Lower leg skin (tissue), 4 donors: ENCODE data around the gene DPH2. TPM values are rescaled to one million over a fixed set of nuclear protein-coding genes. Genes with fewer than 3 reads are reported as not detected.

ENCODE experiments used
- DNase-seq, 2 donors: peaks; one replicate each; pipeline ENCODE4 v3.0.0-alpha.2; 2019; ENCODE audit warnings: low spot score in 2 of 2
- H3K4me3 ChIP-seq: fragments of 200-600 bp; sonication (generic); 2 replicates; pipeline ENCODE4 v1.5.1; 2017; ENCODE audit warnings: mild to moderate bottlenecking, low read depth; ENCODE audit not compliant: poor library complexity, severe bottlenecking
- POLR2A ChIP-seq, 2 donors: fragments of 450-650 bp; IDR thresholded peaks; one replicate each; pipeline ENCODE4 v1.6.1; 2016 to 2017; ENCODE audit warnings: antibody characterized with exemption in 2 of 2, mild to moderate bottlenecking in 1 of 2, moderate library complexity in 1 of 2
- WGBS, 2 donors: methylation state at CpG; one replicate each; pipeline ENCODE4 v1.1.5; 2018; 5-methylcytosine and 5-hydroxymethylcytosine counted together
- intact Hi-C: fragments of 100-400 bp; cut with DNase I; formaldehyde crosslinking; loops from one replicate; pipeline ENCODE4 v1.15.0; 2023; ENCODE audit warnings: low total_unique reads
- total RNA-seq, 4 donors: library from RNA; depleted of rRNA; stranded (reverse); fragments of >200 nt; gene quantifications; one replicate each; pipeline ENCODE4 v1.1.0, GENCODE V29; 2016
- TF ChIP-seq, protein P1 (sequence below), 3 donors: fragments of 450-650 bp; IDR thresholded peaks; one replicate each; pipeline ENCODE4 v1.5.1; 2016; ENCODE audit warnings: antibody characterized with exemption in 3 of 3, mild to moderate bottlenecking in 3 of 3, moderate library complexity in 2 of 3

DPH2 gene
- total RNA-seq, 4 donors from 2014 or later: 12.8 to 26.6 (median 17.7) TPM

DNA sequence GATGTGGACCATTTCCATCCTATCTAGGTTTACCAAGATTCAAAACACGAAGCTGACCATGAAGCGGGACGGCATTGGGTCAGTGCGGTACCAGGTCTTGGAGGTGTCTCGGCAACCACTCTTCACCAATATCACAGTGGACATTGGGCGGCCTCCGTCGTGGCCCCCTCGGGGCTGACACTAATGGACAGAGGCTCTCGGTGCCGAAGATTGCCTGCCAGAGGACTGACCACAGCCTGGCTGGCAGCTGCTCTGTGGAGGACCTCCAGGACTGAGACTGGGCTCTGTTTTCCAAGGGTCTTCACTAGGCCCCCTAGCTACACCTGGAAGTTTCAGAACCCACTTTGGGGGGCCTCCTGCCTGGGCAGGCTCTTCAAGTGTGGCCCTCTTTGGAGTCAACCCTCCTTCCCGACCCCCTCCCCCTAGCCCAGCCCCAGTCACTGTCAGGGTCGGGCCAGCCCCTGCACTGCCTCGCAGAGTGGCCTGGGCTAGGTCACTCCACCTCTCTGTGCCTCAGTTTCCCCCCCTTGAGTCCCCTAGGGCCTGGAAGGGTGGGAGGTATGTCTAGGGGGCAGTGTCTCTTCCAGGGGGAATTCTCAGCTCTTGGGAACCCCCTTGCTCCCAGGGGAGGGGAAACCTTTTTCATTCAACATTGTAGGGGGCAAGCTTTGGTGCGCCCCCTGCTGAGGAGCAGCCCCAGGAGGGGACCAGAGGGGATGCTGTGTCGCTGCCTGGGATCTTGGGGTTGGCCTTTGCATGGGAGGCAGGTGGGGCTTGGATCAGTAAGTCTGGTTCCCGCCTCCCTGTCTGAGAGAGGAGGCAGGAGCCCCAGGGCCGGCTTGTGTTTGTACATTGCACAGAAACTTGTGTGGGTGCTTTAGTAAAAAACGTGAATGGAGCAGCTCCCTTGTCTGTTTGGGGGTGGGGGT, 20.7 kb downstream of the DPH2 start:
- 67 to 74% methylated on average over 19 of the region's 19 CpGs for WGBS, 2 donors
- intact Hi-C loops: no loop called here
- H3K4me3 ChIP-seq: peak overlapping the region; percentile 26
- DNase-seq: no peak
- TF ChIP-seq, protein P1, sequence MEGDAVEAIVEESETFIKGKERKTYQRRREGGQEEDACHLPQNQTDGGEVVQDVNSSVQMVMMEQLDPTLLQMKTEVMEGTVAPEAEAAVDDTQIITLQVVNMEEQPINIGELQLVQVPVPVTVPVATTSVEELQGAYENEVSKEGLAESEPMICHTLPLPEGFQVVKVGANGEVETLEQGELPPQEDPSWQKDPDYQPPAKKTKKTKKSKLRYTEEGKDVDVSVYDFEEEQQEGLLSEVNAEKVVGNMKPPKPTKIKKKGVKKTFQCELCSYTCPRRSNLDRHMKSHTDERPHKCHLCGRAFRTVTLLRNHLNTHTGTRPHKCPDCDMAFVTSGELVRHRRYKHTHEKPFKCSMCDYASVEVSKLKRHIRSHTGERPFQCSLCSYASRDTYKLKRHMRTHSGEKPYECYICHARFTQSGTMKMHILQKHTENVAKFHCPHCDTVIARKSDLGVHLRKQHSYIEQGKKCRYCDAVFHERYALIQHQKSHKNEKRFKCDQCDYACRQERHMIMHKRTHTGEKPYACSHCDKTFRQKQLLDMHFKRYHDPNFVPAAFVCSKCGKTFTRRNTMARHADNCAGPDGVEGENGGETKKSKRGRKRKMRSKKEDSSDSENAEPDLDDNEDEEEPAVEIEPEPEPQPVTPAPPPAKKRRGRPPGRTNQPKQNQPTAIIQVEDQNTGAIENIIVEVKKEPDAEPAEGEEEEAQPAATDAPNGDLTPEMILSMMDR (IDR thresholded peaks at IDR 0.05): no peak
- TF ChIP-seq POLR2A (IDR thresholded peaks at IDR 0.05): no peak

DNA sequence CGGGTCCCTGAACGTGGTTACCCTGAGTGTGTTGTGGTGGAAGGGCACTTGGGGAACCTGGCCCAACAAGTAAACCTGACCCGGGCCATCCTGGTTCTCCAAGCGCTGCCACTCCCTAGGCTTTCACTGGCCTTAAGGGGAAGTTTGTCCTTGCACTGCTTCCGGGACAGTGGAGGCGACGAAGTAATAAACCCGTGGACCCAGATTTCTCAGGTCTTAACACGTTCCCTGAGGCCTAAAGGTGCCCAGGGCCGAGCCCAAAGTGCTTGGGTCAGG, 21.3 kb downstream of the DPH2 start:
- peak overlapping the region; percentile 26 for H3K4me3 ChIP-seq
- intact Hi-C loops: no loop called here
- DNase-seq: no peak
- 1% methylated on average over 10 of the region's 10 CpGs for WGBS, 2 donors
- no peak for TF ChIP-seq POLR2A (IDR thresholded peaks at IDR 0.05)
- TF ChIP-seq, protein P1 (IDR thresholded peaks at IDR 0.05): no peak

DNA sequence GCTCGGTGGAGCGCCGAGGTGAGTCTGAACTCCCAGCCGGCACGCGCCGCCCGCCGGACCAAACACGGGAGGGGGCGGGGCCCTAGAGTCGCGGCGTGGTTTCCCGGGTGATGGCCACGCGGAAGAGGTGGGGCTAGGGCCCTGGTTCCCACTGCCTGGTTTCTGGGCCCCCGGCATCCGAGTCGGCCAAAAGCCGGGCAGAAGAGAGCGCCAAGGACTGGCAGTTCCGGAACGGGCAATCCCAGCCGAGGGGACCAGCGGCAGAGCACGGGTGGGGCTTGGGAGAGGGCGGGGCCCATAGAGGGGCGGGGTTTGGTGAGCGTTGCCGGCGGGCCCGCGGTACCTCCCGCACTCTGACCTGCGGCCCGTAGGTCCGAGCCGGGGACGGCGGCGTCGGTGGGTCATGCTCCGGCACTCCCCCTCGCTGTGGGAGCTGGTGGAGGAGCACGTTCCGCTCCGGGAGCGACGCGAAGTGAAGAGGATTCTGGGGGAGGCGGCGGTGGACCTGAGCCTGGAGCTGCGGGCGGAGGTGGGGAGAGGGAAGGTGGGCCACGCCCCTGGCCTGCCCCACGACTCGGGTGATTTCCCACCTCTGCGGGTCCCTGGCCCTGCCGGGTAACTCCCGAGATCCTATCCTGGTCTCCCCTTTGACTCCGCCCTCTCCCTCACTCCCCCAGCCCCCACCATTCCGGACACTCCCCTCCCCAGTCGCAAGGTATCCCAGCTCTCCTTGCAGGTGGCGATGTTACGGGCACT, 21.8 kb downstream of the DPH2 start, which contains the start of gene CCDC24:
CCDC24 (plus strand) TSS at position 124 of the 756 bp plus-strand sequence; CDS start at position 404, 280 bp downstream.
- WGBS, 2 donors: 0 to 3% methylated on average over 26 to 64 of the region's 66 CpGs
- TF ChIP-seq, protein P1 (IDR thresholded peaks at IDR 0.05): no peak
- TF ChIP-seq POLR2A (IDR thresholded peaks at IDR 0.05): no peak
- DNase-seq: peak; percentile 76 to 97
- intact Hi-C loops: no loop called here
- H3K4me3 ChIP-seq: peak within 1 kb of the TSS; percentile 26

DNA sequence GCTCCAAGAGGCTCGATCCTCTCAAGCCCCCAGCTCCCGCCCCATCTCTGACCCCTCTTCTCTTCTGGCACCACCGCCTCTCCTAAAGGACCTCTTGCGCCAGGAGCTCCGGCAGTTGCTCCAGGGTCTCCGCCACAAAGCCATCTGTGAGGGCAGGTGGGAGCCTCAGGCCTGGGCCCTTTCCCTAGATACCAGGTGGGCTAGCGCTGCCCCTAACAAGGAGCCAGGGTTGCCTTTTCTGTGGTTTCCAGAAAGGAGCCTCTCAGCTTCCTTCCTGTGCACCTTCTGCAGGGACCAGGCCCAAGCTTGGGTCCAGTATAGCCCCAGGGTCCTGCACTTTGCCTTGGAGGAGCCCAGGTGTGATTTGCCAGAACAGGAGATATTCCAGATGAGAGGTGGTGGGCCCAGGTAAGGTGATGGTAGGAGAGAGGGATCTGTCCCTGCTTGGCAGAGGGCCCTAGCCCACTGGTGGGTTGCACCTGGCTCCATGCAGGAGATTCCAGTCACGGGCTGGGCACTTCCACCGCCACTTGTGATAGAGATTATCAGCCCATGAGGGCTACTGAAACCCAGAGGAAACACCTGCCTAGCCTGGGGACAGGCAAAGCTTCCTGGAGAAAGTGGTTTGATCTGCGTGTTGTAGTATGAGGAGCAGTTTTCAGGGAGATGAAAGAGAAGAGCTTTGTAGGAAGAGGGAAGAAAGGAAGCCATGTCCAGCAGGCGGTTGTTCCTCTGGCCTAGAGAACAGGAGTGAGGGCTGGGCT, 22.6 kb downstream of the DPH2 start:
- WGBS, 2 donors: 44 to 46% methylated on average over 11 of the region's 11 CpGs
- no peak for TF ChIP-seq POLR2A (IDR thresholded peaks at IDR 0.05)
- TF ChIP-seq, protein P1 (IDR thresholded peaks at IDR 0.05): no peak
- intact Hi-C loops: no loop called here
- no peak for DNase-seq
- no peak overlapping the region for H3K4me3 ChIP-seq

DNA sequence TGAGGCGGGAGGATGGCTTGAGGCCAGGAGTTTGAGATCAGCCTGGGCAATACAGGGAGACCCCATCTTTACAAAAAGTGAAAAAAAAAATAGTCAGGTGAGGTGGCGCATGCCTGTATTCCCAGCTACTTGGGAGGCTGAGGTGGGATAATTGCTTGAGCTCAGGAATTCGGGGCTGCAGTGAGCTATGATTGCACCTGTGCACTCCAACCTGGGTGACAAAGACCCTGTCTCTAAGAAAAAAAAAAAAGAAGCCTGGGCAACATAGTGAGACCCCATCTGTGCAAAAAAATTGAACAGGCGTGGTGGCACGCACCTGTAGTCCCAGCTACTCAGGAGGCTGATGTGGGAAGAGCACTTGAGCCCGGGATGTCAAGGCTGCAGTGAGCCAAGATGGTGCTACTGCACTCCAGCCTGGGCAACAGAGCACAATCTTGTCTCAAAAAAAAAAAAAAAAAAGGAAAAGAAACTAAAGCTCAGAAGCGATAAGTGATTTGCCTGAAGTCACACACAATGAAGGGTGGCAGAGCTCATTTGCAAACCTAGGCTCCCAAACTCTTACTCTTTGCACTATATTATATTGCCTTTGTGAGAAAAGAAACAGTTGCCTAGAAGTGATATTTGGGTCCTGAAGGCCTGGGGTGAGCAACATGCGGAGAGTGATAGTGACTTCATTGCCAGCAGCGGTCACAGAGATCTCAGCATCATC, 23.6 kb downstream of the DPH2 start:
- H3K4me3 ChIP-seq: no peak overlapping the region
- TF ChIP-seq POLR2A (IDR thresholded peaks at IDR 0.05): no peak
- TF ChIP-seq, protein P1 (IDR thresholded peaks at IDR 0.05): no peak
- DNase-seq: no peak
- 88 to 93% methylated on average over 9 of the region's 9 CpGs for WGBS, 2 donors
- intact Hi-C loops: no loop called here
